Stimulated activated CD4-positive, alpha-beta T cell treated with anti-CD3 and anti-CD28 coated beads, Interleukin-4, amount 100 ng/mL, for 24 hours (primary cell): Measurements from ENCODE around the gene TMEM259.

ENCODE experiments used
- DNase-seq: peaks from one replicate; pipeline ENCODE4 v3.0.0-alpha.2; 2020

Gene TMEM259

DNA sequence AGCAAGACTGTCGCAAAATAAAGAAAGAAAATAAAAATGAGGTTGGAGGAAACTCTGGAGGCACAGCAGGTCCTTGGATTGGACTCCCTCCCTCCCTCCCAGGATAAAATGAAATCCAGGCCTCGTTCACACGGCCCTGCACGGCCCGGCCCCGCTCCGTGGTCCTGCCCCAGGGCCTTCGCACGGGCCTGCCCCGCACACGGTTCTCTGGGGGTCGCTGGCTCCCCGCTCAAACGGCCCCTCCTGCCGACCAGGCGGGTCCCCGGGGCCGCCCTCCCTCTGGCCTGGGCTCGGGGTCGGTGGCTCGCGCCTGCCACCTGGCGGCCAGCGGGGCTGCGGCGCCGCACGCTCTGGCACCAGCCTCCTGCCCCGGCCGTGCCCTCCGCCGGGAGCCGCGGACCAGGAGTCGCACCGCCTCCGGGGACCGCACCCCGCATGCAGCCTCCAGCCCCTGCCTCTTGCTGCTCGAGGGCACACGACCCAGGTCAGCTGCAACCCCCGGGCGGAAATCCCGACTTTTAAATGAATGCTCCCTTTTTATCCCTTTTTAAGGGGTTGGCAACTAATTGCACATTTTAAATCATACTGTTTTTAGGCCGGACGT lies 38.3 kb downstream of the TMEM259 start:
- DNase-seq, result peak; percentile 77

DNA sequence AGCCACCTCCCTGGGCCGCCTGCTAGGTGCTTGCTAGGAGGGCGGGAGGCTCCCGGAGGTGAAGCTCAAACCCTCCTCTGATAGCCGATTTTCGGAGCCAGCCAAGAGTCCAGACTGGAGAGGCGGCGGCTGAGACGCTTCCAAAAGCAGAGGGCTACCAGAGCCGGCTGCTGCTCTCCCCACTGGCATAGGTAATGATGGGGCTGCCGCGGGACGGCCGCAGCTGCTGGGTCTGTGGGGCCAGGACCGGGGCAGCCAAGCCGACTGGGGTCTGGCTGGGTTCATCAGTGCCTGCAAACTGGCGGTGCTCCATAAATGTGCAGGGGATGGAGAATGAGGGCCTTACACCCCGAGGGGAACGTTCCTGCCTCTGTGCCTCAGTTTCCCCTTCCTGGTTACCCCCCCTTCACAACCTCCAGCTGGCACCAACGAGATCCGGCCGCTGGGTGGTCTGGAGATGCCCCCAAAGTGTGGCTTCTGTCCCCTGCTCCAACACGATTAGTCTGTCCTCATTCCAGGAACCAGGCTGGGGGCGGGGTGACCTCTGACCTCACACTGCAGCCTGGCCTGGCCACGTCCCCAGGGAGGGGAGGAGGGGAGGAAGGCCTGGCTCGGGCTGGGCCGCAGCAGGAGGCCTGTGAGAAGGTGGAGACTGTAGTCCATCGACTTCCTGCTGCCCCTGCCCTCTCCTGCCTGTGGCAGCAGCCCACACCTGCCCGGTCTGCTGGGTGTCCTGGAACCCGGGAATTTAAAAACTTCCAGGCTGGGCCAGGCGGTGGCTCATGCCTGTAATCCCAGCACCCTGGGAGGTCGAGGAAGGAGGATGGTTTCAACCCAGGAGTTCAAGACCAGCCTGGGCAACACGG lies 40.6 kb downstream of the TMEM259 start:
- no peak for DNase-seq

DNA sequence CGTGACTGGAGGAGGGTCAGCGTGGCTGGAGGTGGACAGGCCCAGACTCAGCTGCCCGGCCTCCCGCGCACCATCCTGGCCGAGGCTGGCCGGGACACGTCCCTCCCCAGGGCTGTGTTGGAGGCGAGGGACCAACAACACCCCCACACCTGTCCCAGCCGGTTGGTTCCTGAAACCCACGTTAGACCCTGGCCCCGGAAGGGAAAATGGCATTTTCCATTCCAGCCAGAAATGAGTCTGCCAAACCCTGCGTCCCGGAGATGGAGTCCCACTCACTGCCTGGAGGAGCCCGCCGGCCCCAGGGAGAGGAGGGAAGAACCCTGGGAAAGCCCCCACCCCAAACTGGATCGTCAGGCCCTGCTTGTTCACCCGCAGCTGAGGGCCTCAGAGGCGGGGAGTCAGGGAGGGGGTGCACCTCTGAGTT lies 41.6 kb downstream of the TMEM259 start:
- no peak for DNase-seq

DNA sequence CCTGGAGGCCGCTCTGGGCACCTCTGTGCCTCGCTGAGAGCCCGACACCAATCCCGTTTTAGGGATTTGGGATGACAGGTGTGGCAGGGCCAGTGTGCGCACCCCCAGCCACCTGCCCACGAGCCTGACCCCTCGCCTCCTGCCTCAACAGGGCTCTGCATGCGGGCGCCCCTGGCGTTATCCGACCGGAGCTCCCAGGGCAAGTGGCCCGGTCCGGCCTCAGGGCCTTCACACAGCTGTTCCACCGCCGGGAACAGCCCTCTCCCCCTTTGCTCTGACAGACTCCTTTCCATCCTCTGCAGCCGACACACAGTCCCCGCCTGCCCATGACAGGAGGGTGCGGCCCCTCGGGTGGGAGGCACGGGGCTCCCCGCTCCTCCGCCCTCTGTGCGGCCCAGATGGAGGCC lies 43.9 kb downstream of the TMEM259 start:
- DNase-seq, result no peak

DNA sequence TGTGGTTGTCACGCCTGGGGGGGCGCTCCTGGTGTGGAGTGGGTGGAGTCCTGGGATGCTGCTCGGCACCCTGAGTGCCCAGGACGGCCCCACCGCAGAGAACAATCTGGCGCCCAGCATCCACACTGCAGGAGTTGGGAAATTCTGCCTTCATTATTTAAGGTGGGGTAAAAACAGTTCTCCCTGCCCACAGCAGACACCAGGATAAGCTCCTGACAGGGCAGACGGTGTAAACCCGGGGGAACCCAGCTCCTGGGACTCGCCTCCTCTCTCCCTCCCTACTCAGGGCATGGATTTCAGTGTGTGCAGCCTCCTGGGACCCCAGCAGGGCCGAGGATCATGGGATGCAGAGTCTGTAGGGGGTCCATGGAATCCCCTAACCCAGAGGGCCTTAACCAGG lies 44.4 kb downstream of the TMEM259 start:
- no peak for DNase-seq

DNA sequence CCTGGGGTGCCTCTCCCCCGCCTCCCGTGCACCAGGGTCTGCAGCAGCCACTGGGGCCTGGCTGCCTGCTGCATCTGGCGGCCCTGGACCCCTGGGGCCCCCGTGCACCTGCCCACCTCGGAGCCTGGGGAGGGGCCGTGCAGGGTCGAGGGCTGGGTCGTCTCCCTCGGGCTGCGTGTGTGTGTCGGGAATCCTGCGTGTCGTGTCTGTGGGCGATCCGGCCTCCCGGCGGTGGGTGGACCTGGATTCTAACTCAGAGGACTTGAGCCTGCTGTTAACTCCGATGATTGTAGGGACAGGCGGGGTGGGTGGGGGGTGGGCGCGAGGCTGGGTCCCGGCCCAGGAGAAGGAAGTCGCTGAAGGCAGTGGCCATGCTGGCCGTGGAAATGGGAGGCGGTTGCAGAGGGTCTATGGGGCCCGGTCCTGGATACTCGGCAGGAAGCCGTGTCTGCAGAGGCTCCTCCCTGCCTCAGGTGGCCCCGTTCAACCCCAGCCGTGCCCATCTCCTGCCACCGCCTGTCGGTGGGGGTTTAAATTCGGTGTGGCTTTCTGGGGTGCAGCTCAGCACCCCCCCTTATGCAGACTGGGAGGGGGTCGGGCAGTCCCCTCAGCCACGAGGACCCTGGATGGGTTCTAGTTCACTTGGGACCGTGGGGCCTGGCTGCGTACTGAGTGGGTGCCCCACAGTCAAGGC lies 46.2 kb downstream of the TMEM259 start:
- DNase-seq, result no peak

DNA sequence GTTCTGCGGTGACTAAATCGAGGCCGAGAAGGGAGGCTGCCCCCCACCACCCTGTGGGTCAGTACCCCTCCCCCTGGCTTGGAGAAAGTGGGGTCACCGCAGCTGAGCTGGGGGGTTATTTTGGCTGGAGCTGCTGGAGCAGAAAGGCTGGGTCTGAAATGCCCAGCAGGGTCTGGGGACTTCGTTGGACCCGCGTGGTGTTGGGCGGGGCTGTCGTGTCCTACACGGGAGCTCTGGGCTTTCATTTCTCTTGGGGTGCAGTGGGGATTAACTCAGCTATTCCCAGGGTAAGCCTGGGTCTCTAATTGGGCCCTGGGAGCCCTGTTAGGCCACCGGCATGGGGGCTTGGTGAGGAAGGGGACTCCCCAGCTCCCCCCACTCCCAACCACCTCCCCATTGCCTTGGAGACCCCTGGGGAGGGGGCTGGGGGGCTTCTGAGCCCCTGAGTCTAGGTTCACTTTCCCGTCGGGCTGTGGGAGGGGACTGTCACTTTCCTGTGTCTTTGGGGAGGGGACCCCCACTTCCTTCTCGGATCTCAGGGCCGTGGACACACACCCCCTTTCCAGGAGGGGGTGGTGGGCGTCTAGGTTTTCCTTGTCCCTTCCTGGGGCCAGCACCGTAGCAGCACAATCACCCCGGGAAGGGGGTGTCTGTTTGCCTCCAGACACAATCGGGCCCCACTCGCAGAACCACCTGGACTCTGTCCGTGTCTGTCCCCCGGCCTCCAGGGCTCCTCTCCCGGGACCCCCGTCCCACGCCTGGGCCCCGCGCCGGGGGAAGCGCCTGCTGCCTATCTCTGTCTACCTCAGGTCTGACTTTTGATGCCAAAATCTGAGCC lies 47.0 kb downstream of the TMEM259 start:
- no peak for DNase-seq

DNA sequence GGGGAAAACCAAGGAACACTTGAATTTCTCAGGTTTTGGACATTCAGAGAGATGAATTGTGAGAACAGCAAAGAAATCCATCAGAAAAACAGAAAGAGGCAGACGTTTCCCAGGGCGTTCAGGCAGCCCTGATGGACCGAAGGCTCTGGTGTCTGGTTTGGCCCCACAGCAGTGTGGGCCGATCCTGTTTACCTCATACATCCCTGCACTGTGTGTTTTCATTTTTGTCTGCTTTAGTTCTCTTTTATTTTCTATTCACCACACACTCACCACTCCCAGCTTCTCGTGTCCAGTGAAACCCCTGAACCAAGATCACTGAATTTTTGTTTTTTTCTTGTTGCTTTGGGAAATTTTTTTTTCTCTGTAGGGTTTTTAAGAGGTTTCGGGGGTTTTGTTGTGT lies 48.6 kb downstream of the TMEM259 start:
- no peak for DNase-seq

DNA sequence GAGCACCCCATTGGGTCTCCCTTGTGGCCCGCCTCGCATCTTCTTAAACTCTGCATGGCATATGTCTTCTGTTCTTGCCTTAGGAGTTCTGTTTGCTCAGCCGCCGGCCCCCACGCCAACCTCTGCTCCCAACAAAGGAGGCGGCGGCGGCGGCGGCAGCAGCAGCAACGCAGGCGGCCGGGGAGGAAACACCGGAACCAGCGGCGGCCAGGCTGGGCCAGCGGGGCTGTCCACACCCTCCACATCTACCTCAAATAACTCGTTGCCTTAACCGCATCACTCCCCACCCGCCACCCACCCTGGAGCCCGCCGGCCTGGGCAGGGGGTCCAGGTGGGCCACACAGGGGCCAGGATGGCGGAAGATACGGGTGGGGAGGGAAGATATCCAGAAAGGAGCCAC lies 49.1 kb downstream of the TMEM259 start:
- DNase-seq, result no peak

DNA sequence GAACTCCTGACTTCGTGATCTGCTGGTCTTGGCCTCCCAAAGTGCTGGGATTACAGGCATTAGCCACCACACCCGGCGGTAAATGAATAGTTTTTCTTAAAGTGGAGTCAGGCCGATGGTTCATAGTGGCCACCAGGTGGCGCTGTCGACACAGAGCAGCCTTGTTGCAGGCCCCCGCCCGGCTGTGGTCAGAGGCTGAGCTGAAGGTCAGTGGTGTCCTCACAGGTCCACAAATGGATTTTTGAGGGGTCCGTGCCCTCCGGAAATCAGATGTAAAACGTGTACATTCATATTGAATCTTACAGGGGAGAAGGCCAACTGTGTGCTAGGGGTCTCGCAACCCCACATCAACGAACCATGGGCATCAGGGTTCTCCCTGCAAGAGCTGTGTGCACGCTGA lies 50.2 kb downstream of the TMEM259 start:
- no peak for DNase-seq

DNA sequence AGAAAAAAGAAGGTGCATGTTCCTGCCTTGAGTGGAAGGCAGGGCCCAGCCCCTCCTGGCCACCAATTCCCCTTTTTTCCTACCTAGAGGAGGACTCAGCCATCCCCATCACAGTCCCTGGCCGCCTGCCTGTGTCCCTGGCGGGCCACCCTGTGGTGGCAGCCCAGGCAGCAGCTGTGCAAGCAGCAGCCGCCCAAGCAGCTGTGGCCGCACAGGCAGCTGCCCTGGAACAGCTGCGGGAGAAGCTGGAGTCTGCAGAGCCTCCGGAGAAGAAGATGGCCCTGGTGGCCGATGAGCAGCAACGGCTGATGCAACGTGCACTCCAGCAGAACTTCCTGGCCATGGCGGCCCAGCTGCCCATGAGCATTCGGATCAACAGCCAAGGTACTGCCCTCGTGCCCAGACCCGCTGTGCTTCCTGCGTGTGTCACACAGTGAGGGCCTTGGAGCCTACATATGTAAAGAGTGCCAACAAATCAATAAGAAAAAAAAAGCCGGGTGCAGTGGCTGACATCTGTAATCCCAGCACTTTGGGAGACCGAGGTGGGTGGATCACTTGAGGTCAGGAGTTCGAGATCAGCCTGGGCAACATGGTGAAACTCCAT lies 54.3 kb downstream of the TMEM259 start:
- DNase-seq, result no peak

DNA sequence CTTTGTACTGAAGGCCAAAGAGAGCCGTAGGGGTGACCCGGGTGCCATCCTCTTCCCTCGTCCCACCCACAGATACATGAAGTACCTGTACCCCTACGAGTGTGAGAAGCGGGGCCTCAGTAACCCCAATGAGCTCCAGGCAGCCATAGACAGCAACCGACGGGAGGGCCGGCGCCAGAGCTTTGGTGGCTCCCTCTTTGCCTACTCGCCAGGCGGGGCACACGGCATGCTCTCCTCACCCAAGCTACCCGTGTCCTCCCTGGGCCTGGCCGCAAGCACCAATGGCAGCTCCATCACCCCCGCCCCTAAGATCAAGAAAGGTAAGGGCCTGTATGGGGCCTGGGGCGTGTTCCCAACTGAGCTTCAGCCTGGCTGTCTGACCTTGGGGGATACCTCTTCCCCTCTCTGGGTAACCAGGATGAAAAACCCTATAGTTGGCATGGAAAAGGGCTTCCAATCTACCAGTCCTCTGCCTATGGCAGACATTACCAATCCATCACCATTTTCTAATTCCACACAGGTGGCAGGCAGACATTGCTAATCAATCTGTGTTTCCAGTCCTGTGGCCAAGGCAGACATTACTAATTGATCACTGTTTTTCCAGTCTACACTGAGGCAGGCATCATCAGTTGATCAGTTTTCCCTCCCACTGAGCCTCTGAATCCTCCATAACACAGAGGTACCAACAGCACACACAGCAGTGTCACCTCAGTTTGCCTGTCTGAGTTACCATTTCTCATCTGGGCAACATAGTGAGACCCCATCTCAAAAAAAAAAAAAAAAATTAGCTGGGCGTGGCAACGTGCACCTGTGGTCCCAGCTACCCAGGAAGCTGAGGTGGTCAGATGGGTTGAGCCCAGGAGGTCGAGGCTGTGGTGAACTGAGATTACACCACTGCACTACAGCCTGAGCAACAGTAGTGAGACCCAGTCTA lies 55.9 kb downstream of the TMEM259 start:
- DNase-seq, result no peak

DNA sequence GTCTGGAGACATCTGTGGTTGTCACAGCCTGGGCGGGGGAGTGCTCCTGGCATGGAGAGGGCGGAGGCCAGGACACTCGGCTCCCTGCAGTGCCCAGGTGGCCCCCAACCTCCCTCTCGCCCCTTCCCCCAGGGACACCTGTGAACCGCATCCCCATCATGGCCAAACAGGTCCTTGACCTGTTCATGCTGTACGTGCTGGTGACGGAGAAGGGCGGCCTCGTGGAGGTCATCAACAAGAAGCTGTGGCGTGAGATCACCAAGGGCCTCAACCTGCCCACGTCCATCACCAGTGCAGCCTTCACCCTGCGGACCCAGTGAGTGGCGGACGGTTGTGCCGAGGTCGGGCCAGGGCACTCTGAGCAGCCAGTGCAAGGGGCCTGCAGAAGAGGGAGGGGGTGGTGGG lies 56.8 kb downstream of the TMEM259 start:
- DNase-seq, result no peak

DNA sequence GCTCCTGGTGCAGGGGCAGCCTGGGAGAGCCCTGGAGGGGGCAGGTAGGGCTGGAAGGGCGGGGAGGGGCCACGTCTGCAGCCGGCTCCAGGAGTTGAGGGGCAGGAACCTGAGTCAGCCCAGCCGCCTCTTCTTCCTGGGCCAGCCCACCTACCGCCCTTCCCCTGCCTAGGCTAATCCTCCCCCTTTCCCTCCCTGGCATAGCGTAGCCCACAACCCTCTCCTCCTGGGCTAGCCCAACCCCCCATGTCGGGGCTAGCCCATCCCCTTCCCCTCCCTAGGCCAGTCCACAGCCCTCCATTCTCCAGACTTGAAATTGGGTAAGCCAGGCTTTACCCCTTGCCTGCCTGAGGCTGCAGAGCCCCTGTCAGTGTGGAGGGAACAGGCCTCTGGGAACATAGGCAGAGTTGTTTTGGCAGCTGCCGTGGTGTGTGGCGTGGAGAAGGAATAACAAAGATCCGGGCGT lies 57.4 kb downstream of the TMEM259 start:
- DNase-seq, result no peak

DNA sequence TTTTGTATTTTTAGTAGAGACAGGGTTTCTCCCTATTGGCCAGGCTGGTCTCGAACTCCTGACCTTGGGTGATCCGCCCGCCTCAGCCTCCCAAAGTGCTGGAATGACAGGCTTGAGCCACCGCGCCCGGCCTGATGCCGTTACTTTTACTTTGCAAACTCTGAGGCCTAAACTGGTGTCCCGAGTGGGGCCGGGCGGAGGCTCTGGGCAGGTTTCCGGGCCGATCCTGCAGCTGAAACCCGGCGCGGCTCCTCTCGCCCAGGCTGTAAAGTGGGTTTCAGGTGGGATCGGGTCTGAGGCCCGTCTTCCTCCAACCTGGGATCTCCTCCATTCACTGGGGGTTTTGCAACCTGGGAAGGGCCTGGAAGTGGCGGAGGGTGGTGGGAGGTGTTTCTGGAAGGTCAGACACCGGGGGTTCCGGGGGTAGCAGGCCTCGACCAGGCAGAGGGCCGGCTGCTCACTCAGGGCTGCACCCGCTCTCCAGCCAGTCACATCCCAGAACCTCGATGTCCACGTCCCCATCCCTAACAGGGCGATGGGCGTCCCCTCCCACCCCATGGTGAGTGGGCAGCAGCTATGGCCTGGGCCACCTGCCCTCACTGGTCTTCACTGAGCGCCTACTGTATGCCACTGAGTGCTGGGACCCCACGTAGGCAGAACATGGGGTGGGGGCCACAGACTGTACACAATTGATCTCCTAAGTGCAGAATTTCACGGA lies 58.1 kb downstream of the TMEM259 start:
- no peak for DNase-seq

DNA sequence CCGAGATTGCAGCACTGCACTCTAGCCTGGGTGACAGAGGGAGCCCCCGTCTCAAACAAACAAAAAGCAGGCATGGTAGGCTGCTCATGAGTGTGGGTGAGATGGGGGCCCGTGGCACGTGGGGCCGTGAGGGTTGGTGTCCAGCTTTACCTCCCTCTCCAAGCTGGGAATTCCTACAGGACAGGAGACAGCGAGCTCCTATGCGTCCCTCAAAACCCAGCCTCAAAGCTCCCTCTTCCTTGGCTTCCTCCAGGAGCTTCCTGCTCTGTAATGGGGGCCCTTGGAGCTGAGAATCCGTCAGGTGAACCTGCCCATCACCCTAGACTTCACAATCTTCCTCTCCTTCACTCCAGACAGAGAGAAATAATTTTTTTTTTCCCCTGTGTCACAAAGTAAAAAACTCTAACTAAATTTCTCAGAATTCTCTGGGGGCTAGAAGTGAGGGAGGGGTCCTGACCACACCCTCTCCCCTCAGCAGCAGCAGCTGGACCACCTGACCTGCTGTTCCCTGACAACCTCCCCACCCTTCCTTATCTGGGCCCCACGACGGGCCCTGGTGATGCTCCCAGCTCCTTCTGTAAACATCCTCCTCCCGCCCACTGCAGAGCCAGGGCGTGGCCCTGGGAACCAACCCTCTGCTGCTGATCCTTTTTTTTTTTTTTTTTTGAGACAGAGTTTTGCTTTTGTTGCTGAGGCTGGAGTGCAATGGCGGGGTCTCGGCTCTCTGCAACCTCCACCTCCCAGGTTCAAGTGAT lies 58.9 kb downstream of the TMEM259 start:
- no peak for DNase-seq

DNA sequence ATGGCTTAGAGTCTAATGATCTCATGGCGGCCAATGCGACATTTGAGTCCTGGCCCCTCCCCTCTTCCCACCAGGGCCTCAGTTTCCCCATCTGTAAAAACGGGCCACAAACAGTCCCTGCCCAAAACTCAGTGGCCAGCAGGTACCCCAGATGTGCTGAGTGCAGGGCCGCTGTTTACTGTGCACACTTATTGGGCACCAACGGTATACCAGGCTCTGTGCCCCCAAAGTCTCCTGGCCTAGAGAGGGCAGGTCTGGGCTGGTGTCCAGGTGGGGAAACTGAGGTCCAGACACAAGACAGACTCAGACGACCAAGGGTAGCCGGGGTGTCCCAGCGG lies 60.4 kb downstream of the TMEM259 start:
- no peak for DNase-seq

DNA sequence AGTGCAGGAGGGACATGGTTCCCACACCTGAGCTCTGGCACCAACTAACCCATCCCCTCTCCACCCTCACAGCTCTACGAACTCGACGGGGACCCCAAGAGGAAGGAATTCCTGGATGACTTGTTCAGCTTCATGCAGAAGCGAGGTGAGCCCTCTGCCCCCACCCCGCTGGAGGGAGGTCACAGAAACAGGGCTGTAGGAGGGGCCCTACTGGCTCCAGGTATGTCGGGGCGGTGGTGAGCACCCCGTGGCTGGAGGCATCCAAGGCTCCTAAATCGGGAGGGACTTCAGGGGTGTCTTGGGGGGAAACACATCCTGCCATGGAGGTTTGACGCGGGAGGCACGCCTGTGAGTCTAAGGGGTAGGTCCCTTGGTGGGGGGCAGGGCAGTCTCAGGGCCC lies 60.9 kb downstream of the TMEM259 start:
- DNase-seq, result no peak
